ENCODE measurements around the gene GNLY.

The GNLY gene

GRCh38 chr2:85695691-85696668, 1.8 kb downstream of the GNLY start:
- H3K27ac ChIP-seq (ENCODE audit: low read length), result no peak overlapping the region
- no peak overlapping the region for H3K9ac ChIP-seq (ENCODE audit: low read length)
- H3K27me3 ChIP-seq (ENCODE audit: control insufficient read depth, insufficient read depth, low read length), result no peaks in the 10 kb centered on the region
- H3K9me3 ChIP-seq (ENCODE audit: control insufficient read depth, low read depth, low read length), result no peaks in the 10 kb centered on the region
- H3K4me3 ChIP-seq (ENCODE audit: low read length), result no peak overlapping the region
- H3K36me3 ChIP-seq (ENCODE audit: control insufficient read depth, low read depth, low read length), result no peaks in the 10 kb centered on the region
- H3K4me1 ChIP-seq (ENCODE audit: control insufficient read depth, low read depth, low read length), result no peaks in the 10 kb centered on the region

GRCh38 chr2:85697096-85697495, 2.9 kb downstream of the GNLY start:
- Histone ChIP-seq H3K27ac (ENCODE audit: low read length) (no peak overlapping the region), H3K4me3 (ENCODE audit: low read length) (no peak overlapping the region), H3K9me3 (ENCODE audit: control insufficient read depth, low read depth, low read length) (no peaks in the 10 kb centered on the region), H3K4me1 (ENCODE audit: control insufficient read depth, low read depth, low read length) (peaks cover 6% of the 10 kb centered on the region), H3K27me3 (ENCODE audit: control insufficient read depth, insufficient read depth, low read length) (no peaks in the 10 kb centered on the region), H3K9ac (ENCODE audit: low read length) (no peak overlapping the region), H3K36me3 (ENCODE audit: control insufficient read depth, low read depth, low read length) (no peaks in the 10 kb centered on the region)

- peaks cover 12% of the 10 kb centered on the region for H3K4me1 ChIP-seq (ENCODE audit: control insufficient read depth, low read depth, low read length)
- H3K9me3 ChIP-seq (ENCODE audit: control insufficient read depth, low read depth, low read length), result no peaks in the 10 kb centered on the region
- no peak overlapping the region for H3K4me3 ChIP-seq (ENCODE audit: low read length)
- H3K9ac ChIP-seq (ENCODE audit: low read length), result no peak overlapping the region
- H3K36me3 ChIP-seq (ENCODE audit: control insufficient read depth, low read depth, low read length), result no peaks in the 10 kb centered on the region
- no peak overlapping the region for H3K27ac ChIP-seq (ENCODE audit: low read length)
- H3K27me3 ChIP-seq (ENCODE audit: control insufficient read depth, insufficient read depth, low read length), result no peaks in the 10 kb centered on the region
Observed at GRCh38 chr2:85697716-85698115, 3.6 kb downstream of the GNLY start.

- no peak overlapping the region for H3K4me3 ChIP-seq (ENCODE audit: low read length)
- no peak overlapping the region for H3K27ac ChIP-seq (ENCODE audit: low read length)
- H3K9ac ChIP-seq (ENCODE audit: low read length), result no peak overlapping the region
- no peaks in the 10 kb centered on the region for H3K9me3 ChIP-seq (ENCODE audit: control insufficient read depth, low read depth, low read length)
- H3K4me1 ChIP-seq (ENCODE audit: control insufficient read depth, low read depth, low read length), result peaks cover 14% of the 10 kb centered on the region
- no peaks in the 10 kb centered on the region for H3K36me3 ChIP-seq (ENCODE audit: control insufficient read depth, low read depth, low read length)
- no peaks in the 10 kb centered on the region for H3K27me3 ChIP-seq (ENCODE audit: control insufficient read depth, insufficient read depth, low read length)
Observed at GRCh38 chr2:85698184-85698879, 4.2 kb downstream of the GNLY start.

- no peaks in the 10 kb centered on the region for H3K27me3 ChIP-seq (ENCODE audit: control insufficient read depth, insufficient read depth, low read length)
- H3K4me1 ChIP-seq (ENCODE audit: control insufficient read depth, low read depth, low read length), result peaks cover 14% of the 10 kb centered on the region
- no peak overlapping the region for H3K27ac ChIP-seq (ENCODE audit: low read length)
- no peaks in the 10 kb centered on the region for H3K36me3 ChIP-seq (ENCODE audit: control insufficient read depth, low read depth, low read length)
- no peak overlapping the region for H3K9ac ChIP-seq (ENCODE audit: low read length)
- no peak overlapping the region for H3K4me3 ChIP-seq (ENCODE audit: low read length)
- H3K9me3 ChIP-seq (ENCODE audit: control insufficient read depth, low read depth, low read length), result no peaks in the 10 kb centered on the region
Observed at GRCh38 chr2:85698880-85699254, 4.7 kb downstream of the GNLY start.

GRCh38 chr2:85699325-85699724, 5.2 kb downstream of the GNLY start:
- peaks cover 14% of the 10 kb centered on the region for H3K4me1 ChIP-seq (ENCODE audit: control insufficient read depth, low read depth, low read length)
- no peak overlapping the region for H3K4me3 ChIP-seq (ENCODE audit: low read length)
- H3K27ac ChIP-seq (ENCODE audit: low read length), result no peak overlapping the region
- H3K36me3 ChIP-seq (ENCODE audit: control insufficient read depth, low read depth, low read length), result no peaks in the 10 kb centered on the region
- H3K9ac ChIP-seq (ENCODE audit: low read length), result no peak overlapping the region
- H3K27me3 ChIP-seq (ENCODE audit: control insufficient read depth, insufficient read depth, low read length), result no peaks in the 10 kb centered on the region
- H3K9me3 ChIP-seq (ENCODE audit: control insufficient read depth, low read depth, low read length), result no peaks in the 10 kb centered on the region

- Histone ChIP-seq H3K36me3 (ENCODE audit: control insufficient read depth, low read depth, low read length) (no peaks in the 10 kb centered on the region), H3K27ac (ENCODE audit: low read length) (peak overlapping the region; percentile 30), H3K4me3 (ENCODE audit: low read length) (no peak overlapping the region), H3K9me3 (ENCODE audit: control insufficient read depth, low read depth, low read length) (no peaks in the 10 kb centered on the region), H3K9ac (ENCODE audit: low read length) (no peak overlapping the region), H3K4me1 (ENCODE audit: control insufficient read depth, low read depth, low read length) (peaks cover 14% of the 10 kb centered on the region), H3K27me3 (ENCODE audit: control insufficient read depth, insufficient read depth, low read length) (no peaks in the 10 kb centered on the region)
Observed at GRCh38 chr2:85702172-85702571, 8.0 kb downstream of the GNLY start.

- Histone ChIP-seq H3K4me1 (ENCODE audit: control insufficient read depth, low read depth, low read length) (peaks cover 14% of the 10 kb centered on the region), H3K4me3 (ENCODE audit: low read length) (no peak overlapping the region), H3K9ac (ENCODE audit: low read length) (no peak overlapping the region)
Observed at GRCh38 chr2:85702800-85703199, 8.6 kb downstream of the GNLY start.

GRCh38 chr2:85703329-85703728, 9.2 kb downstream of the GNLY start:
- Histone ChIP-seq H3K27ac (ENCODE audit: low read length) (no peak overlapping the region), H3K9ac (ENCODE audit: low read length) (no peak overlapping the region)

More at GRCh38 chr2:85702800-85703199, 8.6 kb downstream of the GNLY start:
- no peaks in the 10 kb centered on the region for H3K9me3 ChIP-seq (ENCODE audit: control insufficient read depth, low read depth, low read length)
- H3K27ac ChIP-seq (ENCODE audit: low read length), result no peak overlapping the region
- peaks cover 5% of the 10 kb centered on the region for H3K27me3 ChIP-seq (ENCODE audit: control insufficient read depth, insufficient read depth, low read length)
- H3K36me3 ChIP-seq (ENCODE audit: control insufficient read depth, low read depth, low read length), result no peaks in the 10 kb centered on the region

GRCh38 chr2:85704038-85704437, 9.9 kb downstream of the GNLY start:
- no peaks in the 10 kb centered on the region for H3K36me3 ChIP-seq (ENCODE audit: control insufficient read depth, low read depth, low read length)
- H3K9ac ChIP-seq (ENCODE audit: low read length), result no peak overlapping the region
- peaks cover 14% of the 10 kb centered on the region for H3K4me1 ChIP-seq (ENCODE audit: control insufficient read depth, low read depth, low read length)
- no peak overlapping the region for H3K4me3 ChIP-seq (ENCODE audit: low read length)
- H3K27ac ChIP-seq (ENCODE audit: low read length), result no peak overlapping the region
- H3K9me3 ChIP-seq (ENCODE audit: control insufficient read depth, low read depth, low read length), result no peaks in the 10 kb centered on the region
- peaks cover 8% of the 10 kb centered on the region for H3K27me3 ChIP-seq (ENCODE audit: control insufficient read depth, insufficient read depth, low read length)

More at GRCh38 chr2:85703329-85703728, 9.2 kb downstream of the GNLY start:
- peaks cover 14% of the 10 kb centered on the region for H3K4me1 ChIP-seq (ENCODE audit: control insufficient read depth, low read depth, low read length)
- H3K9me3 ChIP-seq (ENCODE audit: control insufficient read depth, low read depth, low read length), result no peaks in the 10 kb centered on the region
- no peaks in the 10 kb centered on the region for H3K36me3 ChIP-seq (ENCODE audit: control insufficient read depth, low read depth, low read length)
- H3K27me3 ChIP-seq (ENCODE audit: control insufficient read depth, insufficient read depth, low read length), result peaks cover 8% of the 10 kb centered on the region
- H3K4me3 ChIP-seq (ENCODE audit: low read length), result no peak overlapping the region

- Histone ChIP-seq H3K27me3 (ENCODE audit: control insufficient read depth, insufficient read depth, low read length) (peaks cover 8% of the 10 kb centered on the region), H3K27ac (ENCODE audit: low read length) (no peak overlapping the region), H3K9me3 (ENCODE audit: control insufficient read depth, low read depth, low read length) (no peaks in the 10 kb centered on the region), H3K36me3 (ENCODE audit: control insufficient read depth, low read depth, low read length) (no peaks in the 10 kb centered on the region), H3K9ac (ENCODE audit: low read length) (no peak overlapping the region), H3K4me1 (ENCODE audit: control insufficient read depth, low read depth, low read length) (peaks cover 14% of the 10 kb centered on the region), H3K4me3 (ENCODE audit: low read length) (no peak overlapping the region)
Observed at GRCh38 chr2:85704800-85705679, 10.9 kb downstream of the GNLY start.
